Panc1 (cell line): ENCODE results near the gene PTPRR. TPM values are rescaled to one million over a fixed set of nuclear protein-coding genes. Genes with fewer than 3 reads are reported as not detected.

Experiments
- ATAC-seq: fragments of 200-7000 bp; cut with Tn5 transposase; 2 replicates; pipeline ENCODE4 v1.9.1; 2020; ENCODE audit warnings: mild to moderate bottlenecking, moderate library complexity
- BruUV-seq: library from RNA; stranded (reverse); fragments of 400-500 nt; replicated peaks from 2 replicates; lab custom pipeline; 2021; lab: Mats Ljungman, UMichigan
- CTCF ChIA-PET: fragments of 300-600 bp; sonication (Branson Sonifier 250); formaldehyde crosslinking; loops from one replicate; lab custom pipeline; 2022; ENCODE audit warnings: antibody characterized with exemption; lab: Charles Lee
- POLR2A ChIA-PET: fragments of 300-600 bp; sonication (Branson Sonifier 250); formaldehyde crosslinking; loops from one replicate; lab custom pipeline; 2022; ENCODE audit warnings: antibody characterized with exemption; lab: Charles Lee
- DNase-seq: peaks from one replicate; pipeline ENCODE4 v3.0.0-alpha.2; 2010; ENCODE audit warnings: low read depth, low spot score
- H3K27ac ChIP-seq: 2 replicates; pipeline ENCODE4 v1.5.1; 2011; ENCODE audit warnings: mild to moderate bottlenecking, low read length, inconsistent platforms
- H3K27me3 ChIP-seq: fragments of 200-500 bp; sonication (Bioruptor generic); 2 replicates; pipeline ENCODE4 v1.6.0; 2014; ENCODE audit warnings: low read length, inconsistent platforms; ENCODE audit not compliant: control insufficient read depth, insufficient read depth
- H3K36me3 ChIP-seq: fragments of 200-500 bp; sonication (Bioruptor generic); 2 replicates; pipeline ENCODE4 v1.5.1; 2014; ENCODE audit warnings: inconsistent platforms, mild to moderate bottlenecking, low read length, moderate library complexity; ENCODE audit not compliant: control insufficient read depth, insufficient read depth
- H3K4me1 ChIP-seq: 2 replicates; pipeline ENCODE4 v1.5.1; 2011; ENCODE audit warnings: inconsistent platforms, mild to moderate bottlenecking, low read length, moderate library complexity; ENCODE audit not compliant: control insufficient read depth, insufficient read depth
- H3K4me3 ChIP-seq, 2 experiments: 2 replicates each; pipeline ENCODE4 v1.5.1; 2011 to 2012; ENCODE audit warnings: low read depth in 2 of 2, low read length in 2 of 2, mild to moderate bottlenecking in 2 of 2, inconsistent platforms in 1 of 2, moderate library complexity in 1 of 2
- H3K9me3 ChIP-seq: fragments of 200-500 bp; sonication (Bioruptor generic); 2 replicates; pipeline ENCODE4 v1.5.1; 2014; ENCODE audit warnings: low read depth, mild to moderate bottlenecking, inconsistent platforms, low read length, moderate library complexity; ENCODE audit not compliant: control insufficient read depth, insufficient read depth
- CTCF ChIP-seq: fragments of 450-650 bp; IDR thresholded peaks from 2 replicates; pipeline ENCODE4 v1.5.1; 2017; ENCODE audit warnings: mild to moderate bottlenecking
- POLR2AphosphoS5 ChIP-seq: IDR thresholded peaks from 2 replicates; pipeline ENCODE4 v1.6.1; 2012; ENCODE audit warnings: mild to moderate bottlenecking, low read depth, low read length, moderate library complexity
- REST ChIP-seq, 2 experiments: IDR thresholded peaks; 2 replicates each; pipeline ENCODE4 v1.6.1; 2011 to 2012; ENCODE audit warnings: low read depth in 2 of 2, control low read depth in 1 of 2, low read length in 1 of 2, mild to moderate bottlenecking in 1 of 2, moderate library complexity in 1 of 2; ENCODE audit not compliant: insufficient read depth in 1 of 2
- SIN3A ChIP-seq: IDR thresholded peaks from 2 replicates; pipeline ENCODE4 v1.6.1; 2012; ENCODE audit warnings: low read depth, mild to moderate bottlenecking, low read length, moderate library complexity, borderline replicate concordance; ENCODE audit not compliant: insufficient read depth
- TCF7L2 ChIP-seq: IDR thresholded peaks from 2 replicates; pipeline ENCODE4 v1.6.1; 2011; ENCODE audit warnings: mild to moderate bottlenecking, low read depth, low read length, inconsistent platforms
- in situ Hi-C: cut with HindIII; loops from 2 replicates; pipeline ENCODE4 v1.10.0; 2016; ENCODE audit warnings: low sequenced_read_pairs, low pct_unique_long_range_greater_than_20kb
- intact Hi-C: fragments of 100-400 bp; cut with micrococcal nuclease; formaldehyde crosslinking; loops from one replicate; pipeline ENCODE4 v1.10.0; 2022; ENCODE audit not compliant: unreplicated experiment
- total RNA-seq: library from RNA; stranded (reverse); gene quantifications from one replicate; pipeline ENCODE4 v1.2.1, GENCODE V29; 2021; ENCODE audit not compliant: unreplicated experiment

PTPRR gene
- total RNA-seq, 1 experiment from 2014 or later, result not detected

GRCh38 chr12:70853326-70853725, 67.2 kb downstream of the PTPRR start:
- TF ChIP-seq REST (IDR thresholded peaks at IDR 0.05; ENCODE audit: insufficient read depth in 1 of 2, low read depth in 2 of 2, low read length in 1 of 2) (no peak), CTCF (no peak), POLR2AphosphoS5 (no peak), SIN3A (no peak), TCF7L2 (no peak)

GRCh38 chr12:70852416-70853150, 68.0 kb downstream of the PTPRR start:
- no peak for TF ChIP-seq SIN3A
- no peak for TF ChIP-seq CTCF
- TF ChIP-seq TCF7L2, result no peak
- no peak for TF ChIP-seq POLR2AphosphoS5
- TF ChIP-seq REST (IDR thresholded peaks at IDR 0.05; ENCODE audit: insufficient read depth in 1 of 2, low read depth in 2 of 2, low read length in 1 of 2), result no peak
- in situ Hi-C loops (no loop called here), intact Hi-C loops (no loop called here)
- no peak overlapping the region for H3K27ac ChIP-seq
- H3K4me3 ChIP-seq, result no peak overlapping the region
- BruUV-seq, result no TSS peak
- ATAC-seq (no peak), DNase-seq (no peak)
- ChIA-PET POLR2A (interaction anchor here (0.6 kb wide), 1 partner anchor 119 kb away, joined by 14 read pairs; no protein-coding TSS in a partner anchor), CTCF (no interaction called here)
- no peaks in the 10 kb centered on the region for H3K27me3 ChIP-seq
- no peaks in the 10 kb centered on the region for H3K36me3 ChIP-seq
- H3K9me3 ChIP-seq, result no peaks in the 10 kb centered on the region
- no peaks in the 10 kb centered on the region for H3K4me1 ChIP-seq

More at GRCh38 chr12:70853326-70853725, 67.2 kb downstream of the PTPRR start:
- H3K36me3 ChIP-seq, result no peaks in the 10 kb centered on the region
- intact Hi-C loops (no loop called here), in situ Hi-C loops (no loop called here)
- ChIA-PET CTCF (no interaction called here), POLR2A (interaction anchor here (0.6 kb wide), 1 partner anchor 120 kb away, joined by 14 read pairs; no protein-coding TSS in a partner anchor)
- no peaks in the 10 kb centered on the region for H3K4me1 ChIP-seq
- H3K4me3 ChIP-seq, result no peak overlapping the region
- no TSS peak for BruUV-seq
- no peak overlapping the region for H3K27ac ChIP-seq
- no peaks in the 10 kb centered on the region for H3K9me3 ChIP-seq
- no peaks in the 10 kb centered on the region for H3K27me3 ChIP-seq
- ATAC-seq, result no peak
- DNase-seq, result no peak
